HG03066 (cell line): ENCODE measurements around the gene UGT1A6.

ENCODE experiments used
- ATAC-seq: cut with Tn5 transposase; IDR thresholded peaks from one replicate; pipeline ENCODE4 v1.9.1; 2021; ENCODE audit warnings: low read depth; ENCODE audit not compliant: unreplicated experiment

Gene UGT1A6

GRCh38 chr2:233761040-233761769, 68.5 kb downstream of the UGT1A6 start:
- ATAC-seq = no peak

DNA sequence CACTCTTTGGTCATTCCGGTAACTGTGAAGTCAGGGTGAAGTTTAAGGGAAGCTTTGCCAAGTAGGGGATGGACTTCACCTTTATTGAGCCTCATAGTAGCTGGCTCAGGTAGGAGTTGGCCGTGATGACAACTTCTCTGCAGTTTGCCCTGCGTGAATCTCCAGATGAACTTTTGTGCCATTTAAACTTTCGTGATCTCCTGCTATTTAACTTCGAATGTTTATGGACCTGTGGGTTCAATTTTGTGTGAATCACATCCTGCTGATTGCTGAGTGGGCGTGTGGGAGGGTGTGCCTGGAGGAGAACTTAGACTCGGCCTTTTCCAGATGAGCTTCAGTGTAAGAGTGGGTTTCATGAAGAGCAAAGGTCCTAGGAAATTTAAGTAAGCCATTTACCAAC, 71.6 kb downstream of the UGT1A6 start:
- no peak for ATAC-seq

GRCh38 chr2:233764761-233765160, 72.1 kb downstream of the UGT1A6 start:
- ATAC-seq = no peak

DNA sequence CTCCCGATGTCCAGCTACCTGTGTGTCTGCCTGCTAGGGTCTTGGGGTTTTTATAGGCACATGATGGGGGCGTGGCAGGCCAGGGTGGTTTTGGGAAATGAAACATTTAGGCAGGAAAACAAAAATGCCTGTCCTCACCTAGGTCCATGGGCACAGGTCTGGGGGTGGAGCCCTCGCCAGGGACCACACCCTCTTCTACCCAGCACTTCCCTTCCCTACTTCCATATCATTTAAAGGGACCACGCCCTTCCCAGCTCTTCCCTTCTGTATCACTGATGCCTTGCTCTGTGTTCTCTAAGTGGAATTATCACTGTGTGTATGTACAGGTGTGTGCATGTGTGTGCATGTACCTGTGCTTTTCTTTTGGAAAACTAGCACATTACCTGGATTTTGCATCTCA, 73.7 kb downstream of the UGT1A6 start:
- no peak for ATAC-seq

GRCh38 chr2:233768076-233768475, 75.4 kb downstream of the UGT1A6 start:
- ATAC-seq = no peak

GRCh38 chr2:233769260-233769659, 76.6 kb downstream of the UGT1A6 start:
- no peak for ATAC-seq

- ATAC-seq = no peak
These were observed 79.5 kb downstream of the UGT1A6 start for GRCh38 chr2:233772153-233772552.

DNA sequence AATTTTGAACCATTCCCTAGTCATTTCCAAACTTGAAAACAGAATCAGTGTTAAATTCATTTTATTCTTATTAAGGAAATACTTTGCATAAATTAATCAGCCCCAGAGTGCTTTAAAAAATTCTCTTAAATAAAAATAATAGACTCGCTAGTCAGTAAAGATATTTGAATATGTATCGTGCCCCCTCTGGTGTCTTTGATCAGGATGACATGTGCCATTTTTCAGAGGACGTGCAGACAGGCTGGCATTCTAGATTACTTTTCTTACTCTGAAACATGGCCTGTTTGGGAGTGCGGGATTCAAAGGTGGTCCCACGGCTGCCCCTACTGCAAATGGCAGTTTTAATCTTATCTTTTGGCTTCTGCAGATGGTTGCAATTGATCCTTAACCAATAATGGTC, 79.9 kb downstream of the UGT1A6 start:
- ATAC-seq = no peak

DNA sequence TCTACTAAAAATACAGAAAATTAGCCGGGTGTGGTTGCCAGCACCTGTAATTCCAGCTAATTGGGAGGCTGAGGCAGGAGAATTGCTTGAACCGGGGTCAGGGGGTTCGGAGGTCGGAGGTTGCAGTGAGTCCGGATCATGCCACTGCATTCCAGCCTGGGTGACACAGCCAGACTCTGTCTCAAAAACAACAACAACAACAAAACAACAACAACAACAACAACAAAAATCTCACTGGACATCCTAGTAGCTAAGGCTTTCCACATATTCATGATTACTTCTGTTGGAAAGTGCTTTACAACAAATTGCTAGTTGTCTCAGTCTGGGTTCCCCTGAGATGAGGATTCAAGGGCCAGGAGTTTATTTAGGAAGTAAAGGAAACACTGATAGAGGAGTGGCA, 81.2 kb downstream of the UGT1A6 start:
- no peak for ATAC-seq

- ATAC-seq = no peak
These were observed 82.7 kb downstream of the UGT1A6 start for GRCh38 chr2:233775414-233775813.

GRCh38 chr2:233778030-233778429, 85.3 kb downstream of the UGT1A6 start, which contains the start of gene MROH2A:
Gene MROH2A, plus strand, starts transcription at chr2:233778330. Its CDS starts 1,029 bp downstream, at chr2:233779359.
- no peak for ATAC-seq

- no peak for ATAC-seq
These were observed 87.0 kb downstream of the UGT1A6 start for GRCh38 chr2:233779722-233780121.

DNA sequence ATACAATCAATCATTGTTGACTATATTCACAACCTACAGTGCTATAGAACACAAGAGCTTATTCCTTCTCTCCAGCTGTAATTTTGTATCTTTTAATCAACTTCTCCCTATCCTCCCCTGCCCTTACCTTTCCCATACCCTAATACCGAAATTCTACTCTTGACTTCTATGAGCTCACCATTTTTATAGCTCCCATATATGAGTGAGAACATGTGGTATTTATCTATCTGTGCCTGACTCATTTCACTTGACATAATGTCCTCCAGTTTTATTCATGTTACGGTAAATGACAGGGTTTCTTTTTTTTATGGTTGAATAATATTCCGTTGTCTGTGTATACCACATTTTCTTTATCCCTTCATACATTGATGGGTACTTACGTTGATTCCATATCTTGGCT, 88.1 kb downstream of the UGT1A6 start:
- ATAC-seq = no peak

GRCh38 chr2:233789554-233789953, 96.9 kb downstream of the UGT1A6 start:
- ATAC-seq = no peak

GRCh38 chr2:233791151-233791882, 98.6 kb downstream of the UGT1A6 start:
- no peak for ATAC-seq

DNA sequence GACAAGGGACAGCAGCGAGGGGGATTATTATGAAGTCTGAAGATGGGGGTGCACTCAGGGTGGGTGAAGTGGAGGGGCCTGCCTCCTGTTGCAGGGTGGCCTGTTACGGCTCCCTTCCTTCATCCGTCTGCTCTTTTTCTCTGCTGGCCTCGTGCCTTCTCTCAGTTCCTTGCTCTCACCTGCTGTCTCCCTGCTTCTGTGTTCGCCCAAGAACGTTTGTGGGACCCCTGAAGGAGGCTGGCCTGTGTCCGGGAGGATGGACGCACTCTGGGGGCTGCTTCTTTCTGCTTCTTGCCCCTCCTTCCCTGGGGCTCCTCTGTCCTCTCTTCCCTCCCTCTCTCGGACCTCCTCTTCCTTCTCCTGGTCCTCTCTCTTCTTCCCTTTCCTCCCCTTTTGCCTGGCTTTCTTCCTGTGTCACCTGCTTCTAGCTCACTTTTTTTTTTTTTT, 99.2 kb downstream of the UGT1A6 start:
- no peak for ATAC-seq

DNA sequence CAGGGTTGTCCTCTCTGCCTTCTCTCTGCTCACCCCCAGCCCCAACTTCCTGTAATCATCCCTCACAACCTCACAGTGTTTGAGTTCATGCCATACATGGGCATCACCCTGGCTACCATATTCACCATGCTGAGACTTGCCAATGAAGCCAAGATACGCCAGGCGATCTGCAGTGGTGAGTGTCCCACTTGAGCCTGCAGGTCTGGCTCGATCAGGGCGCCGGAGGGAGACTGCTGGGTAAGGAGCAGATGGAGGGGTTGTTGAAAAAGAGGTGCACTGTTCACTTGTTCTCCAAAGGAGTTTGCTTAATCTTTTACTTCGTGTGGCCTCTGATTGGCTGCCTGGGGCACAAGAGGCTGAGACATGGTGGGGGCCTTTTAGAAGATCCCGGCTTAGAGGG, 100.0 kb downstream of the UGT1A6 start:
- no peak for ATAC-seq

- ATAC-seq = no peak
These were observed 100.9 kb downstream of the UGT1A6 start for GRCh38 chr2:233793465-233794127.

GRCh38 chr2:233794128-233794658, 101.5 kb downstream of the UGT1A6 start:
- ATAC-seq = no peak

- no peak for ATAC-seq
These were observed 103.1 kb downstream of the UGT1A6 start for GRCh38 chr2:233795735-233796171.

GRCh38 chr2:233796254-233796653, 103.6 kb downstream of the UGT1A6 start:
- ATAC-seq = no peak
